ENCODE data around the gene CECR2. TPM values are rescaled to one million over a fixed set of nuclear protein-coding genes. Genes with fewer than 3 reads are reported as not detected.

The CECR2 gene
- polyA plus RNA-seq, 1 of the 3 experiments (the other 2 are of a cell fraction): not detected

DNA sequence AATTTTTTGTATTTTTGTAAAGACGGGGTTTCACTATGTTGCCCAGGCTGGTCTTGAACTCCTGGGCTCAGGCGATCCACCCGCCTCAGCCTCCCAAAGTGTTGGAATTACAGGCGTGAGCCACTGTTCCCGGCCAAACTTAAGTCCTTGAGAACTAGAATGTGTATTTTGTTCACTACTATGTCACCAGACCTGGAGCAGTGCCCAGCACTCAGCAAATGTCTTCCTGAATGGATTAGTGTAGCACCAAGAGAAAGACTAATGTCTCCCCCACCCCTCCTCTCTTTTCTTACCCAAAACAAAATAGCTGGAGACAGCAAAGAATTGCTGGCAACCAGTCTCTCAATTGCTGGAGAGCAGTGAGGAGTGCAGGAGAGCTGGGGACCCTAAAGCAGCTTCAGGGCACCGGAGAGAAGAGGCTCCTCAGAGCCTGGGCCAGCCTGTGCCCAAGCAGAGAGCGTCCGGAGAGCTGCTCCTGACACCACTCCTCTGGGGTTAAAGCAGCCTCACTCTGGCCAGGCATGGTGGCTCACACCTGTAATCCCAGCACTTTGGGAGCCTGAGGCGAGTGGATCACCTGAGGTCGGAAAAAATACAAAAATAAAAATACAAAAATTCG is 209.0 kb downstream of the CECR2 start:
- H3K27me3 ChIP-seq (ENCODE audit: insufficient read depth): no peaks in the 10 kb centered on the region
- H3F3A ChIP-seq (replicated peaks; ENCODE audit: insufficient read depth): no peaks in the 10 kb centered on the region
- H3K36me3 ChIP-seq (replicated peaks in 1 of 2; ENCODE audit: control insufficient read depth in 1 of 2, insufficient read depth in 2 of 2, low read length in 1 of 2): no peaks in the 10 kb centered on the region
- H4K20me1 ChIP-seq (ENCODE audit: insufficient read depth): no peaks in the 10 kb centered on the region
- 78% methylated on average over 11 of the region's 11 CpGs for WGBS (ENCODE audit: low lambda C conversion rate)
- no peak overlapping the region for H2AFZ ChIP-seq (ENCODE audit: low read depth)
- H3K79me2 ChIP-seq (ENCODE audit: insufficient read depth): no peaks in the 10 kb centered on the region
- CTCF ChIA-PET: interaction anchor here (1.0 to 1.6 kb wide), 2 partner anchors 10 to 20 kb away, joined by 4 to 8 read pairs; no protein-coding TSS in a partner anchor
- no peaks in the 10 kb centered on the region for H3K9me2 ChIP-seq
- DNase-seq: no peak
- H3K4me3 ChIP-seq (ENCODE audit: low read depth in 2 of 2, low read length in 1 of 2): no peak overlapping the region
- no peaks in the 10 kb centered on the region for H3K9me3 ChIP-seq
- POLR2A ChIA-PET: no interaction called here
- no peak overlapping the region for H3K4me2 ChIP-seq
- no peak overlapping the region for H3K27ac ChIP-seq (ENCODE audit: low read depth in 2 of 2, low read length in 1 of 2)
- H3K9ac ChIP-seq: no peak overlapping the region
- no peaks in the 10 kb centered on the region for H3K4me1 ChIP-seq (ENCODE audit: control insufficient read depth in 1 of 2, insufficient read depth in 2 of 2, low read depth in 1 of 2, low read length in 1 of 2)
- TF ChIP-seq, protein P1, sequence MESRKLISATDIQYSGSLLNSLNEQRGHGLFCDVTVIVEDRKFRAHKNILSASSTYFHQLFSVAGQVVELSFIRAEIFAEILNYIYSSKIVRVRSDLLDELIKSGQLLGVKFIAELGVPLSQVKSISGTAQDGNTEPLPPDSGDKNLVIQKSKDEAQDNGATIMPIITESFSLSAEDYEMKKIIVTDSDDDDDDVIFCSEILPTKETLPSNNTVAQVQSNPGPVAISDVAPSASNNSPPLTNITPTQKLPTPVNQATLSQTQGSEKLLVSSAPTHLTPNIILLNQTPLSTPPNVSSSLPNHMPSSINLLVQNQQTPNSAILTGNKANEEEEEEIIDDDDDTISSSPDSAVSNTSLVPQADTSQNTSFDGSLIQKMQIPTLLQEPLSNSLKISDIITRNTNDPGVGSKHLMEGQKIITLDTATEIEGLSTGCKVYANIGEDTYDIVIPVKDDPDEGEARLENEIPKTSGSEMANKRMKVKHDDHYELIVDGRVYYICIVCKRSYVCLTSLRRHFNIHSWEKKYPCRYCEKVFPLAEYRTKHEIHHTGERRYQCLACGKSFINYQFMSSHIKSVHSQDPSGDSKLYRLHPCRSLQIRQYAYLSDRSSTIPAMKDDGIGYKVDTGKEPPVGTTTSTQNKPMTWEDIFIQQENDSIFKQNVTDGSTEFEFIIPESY (IDR thresholded peaks at IDR 0.05; ENCODE audit: borderline replicate concordance, low read depth): no peak
- TF ChIP-seq, protein P2, sequence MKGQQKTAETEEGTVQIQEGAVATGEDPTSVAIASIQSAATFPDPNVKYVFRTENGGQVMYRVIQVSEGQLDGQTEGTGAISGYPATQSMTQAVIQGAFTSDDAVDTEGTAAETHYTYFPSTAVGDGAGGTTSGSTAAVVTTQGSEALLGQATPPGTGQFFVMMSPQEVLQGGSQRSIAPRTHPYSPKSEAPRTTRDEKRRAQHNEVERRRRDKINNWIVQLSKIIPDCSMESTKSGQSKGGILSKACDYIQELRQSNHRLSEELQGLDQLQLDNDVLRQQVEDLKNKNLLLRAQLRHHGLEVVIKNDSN (IDR thresholded peaks at IDR 0.05; ENCODE audit: borderline replicate concordance, low read depth): no peak
- TF ChIP-seq EP300 (IDR thresholded peaks at IDR 0.05; ENCODE audit: borderline replicate concordance in 1 of 2, low read depth in 1 of 2, low read length in 1 of 2): no peak
- TF ChIP-seq SIN3A (IDR thresholded peaks at IDR 0.05; ENCODE audit: borderline replicate concordance, low read depth, low read length): no peak
- TF ChIP-seq, protein P3, sequence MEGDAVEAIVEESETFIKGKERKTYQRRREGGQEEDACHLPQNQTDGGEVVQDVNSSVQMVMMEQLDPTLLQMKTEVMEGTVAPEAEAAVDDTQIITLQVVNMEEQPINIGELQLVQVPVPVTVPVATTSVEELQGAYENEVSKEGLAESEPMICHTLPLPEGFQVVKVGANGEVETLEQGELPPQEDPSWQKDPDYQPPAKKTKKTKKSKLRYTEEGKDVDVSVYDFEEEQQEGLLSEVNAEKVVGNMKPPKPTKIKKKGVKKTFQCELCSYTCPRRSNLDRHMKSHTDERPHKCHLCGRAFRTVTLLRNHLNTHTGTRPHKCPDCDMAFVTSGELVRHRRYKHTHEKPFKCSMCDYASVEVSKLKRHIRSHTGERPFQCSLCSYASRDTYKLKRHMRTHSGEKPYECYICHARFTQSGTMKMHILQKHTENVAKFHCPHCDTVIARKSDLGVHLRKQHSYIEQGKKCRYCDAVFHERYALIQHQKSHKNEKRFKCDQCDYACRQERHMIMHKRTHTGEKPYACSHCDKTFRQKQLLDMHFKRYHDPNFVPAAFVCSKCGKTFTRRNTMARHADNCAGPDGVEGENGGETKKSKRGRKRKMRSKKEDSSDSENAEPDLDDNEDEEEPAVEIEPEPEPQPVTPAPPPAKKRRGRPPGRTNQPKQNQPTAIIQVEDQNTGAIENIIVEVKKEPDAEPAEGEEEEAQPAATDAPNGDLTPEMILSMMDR (IDR thresholded peaks at IDR 0.05): no peak
- no peak for TF ChIP-seq NRF1 (IDR thresholded peaks at IDR 0.05; ENCODE audit: low read depth, low read length)
- no peak for TF ChIP-seq RAD21 (IDR thresholded peaks at IDR 0.05; ENCODE audit: low read length)
- TF ChIP-seq SMC3 (IDR thresholded peaks at IDR 0.05; ENCODE audit: low read depth, low read length): no peak
- TF ChIP-seq TEAD4 (IDR thresholded peaks at IDR 0.05; ENCODE audit: borderline replicate concordance, insufficient read depth): no peak
- TF ChIP-seq, protein P4, sequence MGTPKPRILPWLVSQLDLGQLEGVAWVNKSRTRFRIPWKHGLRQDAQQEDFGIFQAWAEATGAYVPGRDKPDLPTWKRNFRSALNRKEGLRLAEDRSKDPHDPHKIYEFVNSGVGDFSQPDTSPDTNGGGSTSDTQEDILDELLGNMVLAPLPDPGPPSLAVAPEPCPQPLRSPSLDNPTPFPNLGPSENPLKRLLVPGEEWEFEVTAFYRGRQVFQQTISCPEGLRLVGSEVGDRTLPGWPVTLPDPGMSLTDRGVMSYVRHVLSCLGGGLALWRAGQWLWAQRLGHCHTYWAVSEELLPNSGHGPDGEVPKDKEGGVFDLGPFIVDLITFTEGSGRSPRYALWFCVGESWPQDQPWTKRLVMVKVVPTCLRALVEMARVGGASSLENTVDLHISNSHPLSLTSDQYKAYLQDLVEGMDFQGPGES (IDR thresholded peaks at IDR 0.05; ENCODE audit: low read depth, low read length): no peak
- no peak for TF ChIP-seq FOSL2 (IDR thresholded peaks at IDR 0.05; ENCODE audit: borderline replicate concordance, low read depth)
- no peak for TF ChIP-seq TAF1 (IDR thresholded peaks at IDR 0.05; ENCODE audit: borderline replicate concordance, low read depth, low read length)
